Measurements from ENCODE around the gene BCAS1.

- TF ChIP-seq CTCF (tag by site-specific recombination; IDR thresholded peaks at IDR 0.05), result no peak
- no peak for TF ChIP-seq TCF7L2 (IDR thresholded peaks at IDR 0.05; ENCODE audit: borderline replicate concordance, low read depth, low read length)
- no peak for TF ChIP-seq KLF10 (tag by site-specific recombination; IDR thresholded peaks at IDR 0.05)
- TF ChIP-seq ATF2 (tag by site-specific recombination; IDR thresholded peaks at IDR 0.05; ENCODE audit: low read depth), result no peak
- TF ChIP-seq BCL6B (tag by site-specific recombination; IDR thresholded peaks at IDR 0.05), result no peak
- no peak for TF ChIP-seq ZBTB11 (tag by site-specific recombination; conservative IDR thresholded peaks at IDR 0.05; ENCODE audit: low read depth)
- TF ChIP-seq ZNF48 (tag by site-specific recombination; IDR thresholded peaks at IDR 0.05), result no peak
- no peak for TF ChIP-seq ZNF26 (tag by site-specific recombination; IDR thresholded peaks at IDR 0.05)
- TF ChIP-seq RBAK (tag by site-specific recombination; IDR thresholded peaks at IDR 0.05), result no peak
Observed at GRCh38 chr20:53939190-53939571, 131.2 kb downstream of the BCAS1 start.

Measured in HEK293 (cell line).